PC-9 (cell line): Measurements from ENCODE around the gene EMD. TPM values are rescaled to one million over a fixed set of nuclear protein-coding genes. Genes with fewer than 3 reads are reported as not detected.

ENCODE experiments used
- BruUV-seq: library from RNA; stranded (reverse); fragments of 400-500 nt; replicated peaks from 2 replicates; lab custom pipeline; 2021; lab: Mats Ljungman, UMichigan
- CTCF ChIA-PET: fragments of 300-600 bp; sonication (Branson Sonifier 250); formaldehyde crosslinking; loops from one replicate; lab custom pipeline; 2022; ENCODE audit warnings: antibody characterized with exemption; lab: Charles Lee
- POLR2A ChIA-PET: fragments of 300-600 bp; sonication (Branson Sonifier 250); formaldehyde crosslinking; loops from one replicate; lab custom pipeline; 2022; ENCODE audit warnings: antibody characterized with exemption; ENCODE audit not compliant: unreplicated experiment; lab: Charles Lee
- DNase-seq, 2 experiments: peaks; one replicate each; pipeline versions ENCODE4 v3.0.0 to v3.0.0-alpha.2; 2015 to 2022; ENCODE audit warnings: mixed read lengths in 1 of 2
- H2AFZ ChIP-seq: fragments of 200-600 bp; sonication (generic); 2 replicates; pipeline ENCODE4 v1.8.1; 2017; ENCODE audit warnings: antibody characterized with exemption
- H3F3A ChIP-seq: fragments of 200-600 bp; sonication (generic); 2 replicates; pipeline ENCODE4 v1.8.1; 2017; ENCODE audit warnings: antibody characterized with exemption, mild to moderate bottlenecking, low read depth; ENCODE audit not compliant: insufficient read depth
- H3K27ac ChIP-seq: fragments of 200-600 bp; sonication (generic); 2 replicates; pipeline ENCODE4 v1.6.1; 2016; ENCODE audit warnings: mixed run types
- H3K27me3 ChIP-seq: fragments of 200-600 bp; sonication (generic); 2 replicates; pipeline ENCODE4 v1.6.1; 2016; ENCODE audit warnings: low read depth, mixed run types; ENCODE audit not compliant: insufficient read depth
- H3K36me3 ChIP-seq: fragments of 200-600 bp; sonication (generic); 2 replicates; pipeline ENCODE4 v1.6.1; 2016; ENCODE audit warnings: low read depth, mixed run types
- H3K4me1 ChIP-seq: fragments of 200-600 bp; sonication (generic); replicated peaks from 2 replicates; pipeline ENCODE4 v1.6.1; 2016; ENCODE audit warnings: mixed run types; ENCODE audit not compliant: insufficient read depth
- H3K4me2 ChIP-seq: fragments of 200-600 bp; sonication (generic); 2 replicates; pipeline ENCODE4 v1.6.1; 2017; ENCODE audit warnings: mixed run types
- H3K4me3 ChIP-seq: fragments of 200-600 bp; sonication (generic); 2 replicates; pipeline ENCODE4 v1.6.1; 2016; ENCODE audit warnings: mixed run types
- H3K79me2 ChIP-seq: fragments of 200-600 bp; sonication (generic); 2 replicates; pipeline ENCODE4 v1.6.1; 2017; ENCODE audit warnings: low read depth, mixed run types
- H3K9me2 ChIP-seq: fragments of 200-600 bp; sonication (generic); 2 replicates; pipeline ENCODE4 v1.8.1; 2017; ENCODE audit warnings: mild to moderate bottlenecking; ENCODE audit not compliant: insufficient read depth
- H3K9me3 ChIP-seq: fragments of 200-600 bp; sonication (generic); 2 replicates; pipeline ENCODE4 v1.8.1; 2016; ENCODE audit warnings: low read depth; ENCODE audit not compliant: insufficient read depth
- H4K20me1 ChIP-seq: fragments of 200-600 bp; sonication (generic); 2 replicates; pipeline ENCODE4 v1.8.1; 2017; ENCODE audit not compliant: insufficient read depth
- EZH2 ChIP-seq: fragments of 200-600 bp; sonication (generic); IDR thresholded peaks from 2 replicates; pipeline ENCODE4 v1.8.0; 2017; ENCODE audit warnings: antibody characterized with exemption, low read depth
- intact Hi-C: fragments of 100-400 bp; cut with micrococcal nuclease; formaldehyde crosslinking; loops from one replicate; pipeline ENCODE4 v1.10.0; 2022; ENCODE audit not compliant: unreplicated experiment
- total RNA-seq: library from RNA; stranded (reverse); gene quantifications from 2 replicates; pipeline ENCODE4 v1.2.3, GENCODE V29; 2021
- TF ChIP-seq, protein P1 (sequence below): fragments of 200-600 bp; sonication (generic); conservative IDR thresholded peaks from 2 replicates; pipeline ENCODE4 v1.6.1; 2017; ENCODE audit warnings: mixed run types, antibody characterized with exemption, mild to moderate bottlenecking, moderate library complexity

EMD gene
- total RNA-seq, 1 experiment from 2014 or later, result 164 TPM

DNA sequence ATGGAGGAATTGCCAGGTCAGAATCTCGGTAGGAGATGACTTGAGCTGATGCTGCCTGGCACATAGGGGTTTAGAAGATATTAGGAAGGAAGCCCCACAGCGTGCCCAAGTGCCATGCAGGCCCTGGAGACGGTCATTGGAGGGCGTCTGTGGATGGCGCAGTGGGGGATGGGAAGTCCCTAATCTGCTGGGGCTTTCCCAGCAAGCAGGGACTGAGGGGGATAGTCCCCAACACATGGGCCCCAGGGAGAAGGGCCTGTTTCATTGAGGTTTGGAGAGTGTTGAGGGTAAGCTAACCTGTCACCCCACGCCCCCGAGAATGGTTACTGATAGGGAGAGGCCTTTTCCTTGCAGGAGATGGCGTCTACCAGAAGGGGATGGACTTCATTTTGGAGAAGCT, 40.1 kb downstream of the EMD start:
- H3K9me2 ChIP-seq, result no peaks in the 10 kb centered on the region
- no peak for TF ChIP-seq EZH2
- TF ChIP-seq, protein P1, sequence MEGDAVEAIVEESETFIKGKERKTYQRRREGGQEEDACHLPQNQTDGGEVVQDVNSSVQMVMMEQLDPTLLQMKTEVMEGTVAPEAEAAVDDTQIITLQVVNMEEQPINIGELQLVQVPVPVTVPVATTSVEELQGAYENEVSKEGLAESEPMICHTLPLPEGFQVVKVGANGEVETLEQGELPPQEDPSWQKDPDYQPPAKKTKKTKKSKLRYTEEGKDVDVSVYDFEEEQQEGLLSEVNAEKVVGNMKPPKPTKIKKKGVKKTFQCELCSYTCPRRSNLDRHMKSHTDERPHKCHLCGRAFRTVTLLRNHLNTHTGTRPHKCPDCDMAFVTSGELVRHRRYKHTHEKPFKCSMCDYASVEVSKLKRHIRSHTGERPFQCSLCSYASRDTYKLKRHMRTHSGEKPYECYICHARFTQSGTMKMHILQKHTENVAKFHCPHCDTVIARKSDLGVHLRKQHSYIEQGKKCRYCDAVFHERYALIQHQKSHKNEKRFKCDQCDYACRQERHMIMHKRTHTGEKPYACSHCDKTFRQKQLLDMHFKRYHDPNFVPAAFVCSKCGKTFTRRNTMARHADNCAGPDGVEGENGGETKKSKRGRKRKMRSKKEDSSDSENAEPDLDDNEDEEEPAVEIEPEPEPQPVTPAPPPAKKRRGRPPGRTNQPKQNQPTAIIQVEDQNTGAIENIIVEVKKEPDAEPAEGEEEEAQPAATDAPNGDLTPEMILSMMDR, result no peak
- no peaks in the 10 kb centered on the region for H3K36me3 ChIP-seq
- DNase-seq, result no peak
- intact Hi-C loops, result no loop called here
- H3K9me3 ChIP-seq, result no peaks in the 10 kb centered on the region
- ChIA-PET CTCF (no interaction called here), POLR2A (interaction anchor here (0.6 to 0.7 kb wide), 2 partner anchors 50 to 89 kb away, joined by 3 to 9 read pairs; no protein-coding TSS in a partner anchor)
- BruUV-seq, result no TSS peak
- H3F3A ChIP-seq, result no peaks in the 10 kb centered on the region
- no peaks in the 10 kb centered on the region for H3K79me2 ChIP-seq
- no peaks in the 10 kb centered on the region for H3K27me3 ChIP-seq
- H3K4me3 ChIP-seq, result no peak overlapping the region
- H4K20me1 ChIP-seq, result no peaks in the 10 kb centered on the region
- H2AFZ ChIP-seq, result no peak overlapping the region
- no peak overlapping the region for H3K27ac ChIP-seq
- H3K4me2 ChIP-seq, result no peak overlapping the region
- no peaks in the 10 kb centered on the region for H3K4me1 ChIP-seq

- no TSS peak for BruUV-seq
- CTCF ChIA-PET, result no interaction called here
- POLR2A ChIA-PET, result interaction anchor here (0.7 kb wide), 1 partner anchor 88 kb away, joined by 3 read pairs; no protein-coding TSS in a partner anchor
- DNase-seq, result no peak
- Histone ChIP-seq H3F3A (no peaks in the 10 kb centered on the region), H3K4me1 (no peaks in the 10 kb centered on the region), H3K36me3 (no peaks in the 10 kb centered on the region), H3K4me2 (no peak overlapping the region), H3K27me3 (no peaks in the 10 kb centered on the region), H2AFZ (no peak overlapping the region), H3K27ac (no peak overlapping the region), H4K20me1 (no peaks in the 10 kb centered on the region), H3K4me3 (no peak overlapping the region), H3K9me2 (no peaks in the 10 kb centered on the region), H3K79me2 (no peaks in the 10 kb centered on the region), H3K9me3 (no peaks in the 10 kb centered on the region)
- TF ChIP-seq, protein P1, result no peak
- TF ChIP-seq EZH2, result no peak
- intact Hi-C loops, result no loop called here
Observed at GRCh38 chrX:154419688-154420401, 40.8 kb downstream of the EMD start.

GRCh38 chrX:154420402-154420756, 41.3 kb downstream of the EMD start:
- no peaks in the 10 kb centered on the region for H3K9me2 ChIP-seq
- no peak overlapping the region for H3K4me3 ChIP-seq
- H3K27me3 ChIP-seq, result no peaks in the 10 kb centered on the region
- no peaks in the 10 kb centered on the region for H3K9me3 ChIP-seq
- H3K27ac ChIP-seq, result no peak overlapping the region
- BruUV-seq, result no TSS peak
- no peak for TF ChIP-seq EZH2
- TF ChIP-seq, protein P1, result no peak
- ChIA-PET POLR2A (no interaction called here), CTCF (no interaction called here)
- no peaks in the 10 kb centered on the region for H3K4me1 ChIP-seq
- H2AFZ ChIP-seq, result no peak overlapping the region
- no peak for DNase-seq
- H4K20me1 ChIP-seq, result no peaks in the 10 kb centered on the region
- no peaks in the 10 kb centered on the region for H3K79me2 ChIP-seq
- no peak overlapping the region for H3K4me2 ChIP-seq
- no peaks in the 10 kb centered on the region for H3K36me3 ChIP-seq
- intact Hi-C loops, result no loop called here
- H3F3A ChIP-seq, result no peaks in the 10 kb centered on the region
